HEK293 (cell line): ENCODE data around the gene ERMP1.

ENCODE experiments used
- CTCF ChIA-PET: fragments of 350-600 bp; formaldehyde crosslinking; extraction: SDS; loops from one replicate; lab custom pipeline; 2021; ENCODE audit warnings: antibody characterized with exemption; lab: Yijun Ruan, JAX
- POLR2A ChIA-PET: fragments of 300-600 bp; formaldehyde crosslinking; extraction: SDS; loops from one replicate; lab custom pipeline; 2020; ENCODE audit warnings: antibody characterized with exemption, inconsistent platforms; lab: Yijun Ruan, JAX
- H3K27ac ChIP-seq: fragments of 200-500 bp; sonication (Bioruptor generic); 2 replicates; pipeline ENCODE4 v1.5.1; 2014; ENCODE audit warnings: low read depth, low read length, control low read depth, inconsistent platforms; ENCODE audit errors: extremely low read depth
- H3K36me3 ChIP-seq, 2 experiments: fragments of 200-500 bp in 1 of 2; sonication (Bioruptor generic) in 1 of 2; 1 replicate in 1 of 2; 2 replicates in 1 of 2; pipeline ENCODE4 v1.5.1; 2014 to 2017; ENCODE audit warnings: inconsistent platforms in 2 of 2, low read length in 2 of 2; ENCODE audit not compliant: control insufficient read depth in 2 of 2, insufficient read depth in 1 of 2
- H3K4me1 ChIP-seq: fragments of 200-500 bp; sonication (Bioruptor generic); 2 replicates; pipeline ENCODE4 v1.5.1; 2014; ENCODE audit warnings: mild to moderate bottlenecking, low read length, inconsistent platforms; ENCODE audit not compliant: control insufficient read depth, insufficient read depth
- H3K4me3 ChIP-seq: 2 replicates; pipeline ENCODE4 v1.5.1; 2011; ENCODE audit warnings: low read depth, mild to moderate bottlenecking, control low read depth, low read length, moderate library complexity
- H3K9me3 ChIP-seq: fragments of 200-500 bp; sonication (Bioruptor generic); 2 replicates; pipeline ENCODE4 v1.5.1; 2014; ENCODE audit warnings: low read depth, low read length, inconsistent platforms; ENCODE audit not compliant: control insufficient read depth, insufficient read depth
- GLI4 ChIP-seq: fragments of 450-650 bp; formaldehyde crosslinking; IDR thresholded peaks from 2 replicates; pipeline ENCODE4 v1.5.1; 2016; ENCODE audit warnings: missing biosample characterization, missing genetic modification characterization
- GLIS2 ChIP-seq: fragments of 450-650 bp; formaldehyde crosslinking; IDR thresholded peaks from 2 replicates; pipeline ENCODE4 v1.5.1; 2016; ENCODE audit warnings: missing biosample characterization, missing genetic modification characterization
- KLF10 ChIP-seq: fragments of 450-650 bp; IDR thresholded peaks from 2 replicates; pipeline ENCODE4 v1.5.1; 2018; ENCODE audit warnings: missing biosample characterization, mild to moderate bottlenecking, missing genetic modification characterization
- KLF16 ChIP-seq: fragments of 450-650 bp; formaldehyde crosslinking; IDR thresholded peaks from 2 replicates; pipeline ENCODE4 v1.5.1; 2017; ENCODE audit warnings: missing biosample characterization, missing genetic modification characterization
- YY1 ChIP-seq: fragments of 450-650 bp; formaldehyde crosslinking; IDR thresholded peaks from 2 replicates; pipeline ENCODE4 v1.5.1; 2018; ENCODE audit warnings: missing biosample characterization, missing genetic modification characterization
- ZBTB1 ChIP-seq: fragments of 450-650 bp; formaldehyde crosslinking; IDR thresholded peaks from 2 replicates; pipeline ENCODE4 v1.5.1; 2016; ENCODE audit warnings: missing biosample characterization, missing genetic modification characterization
- ZBTB17 ChIP-seq: fragments of 450-650 bp; formaldehyde crosslinking; IDR thresholded peaks from 2 replicates; pipeline ENCODE4 v1.5.1; 2016; ENCODE audit warnings: missing biosample characterization, missing genetic modification characterization
- ZNF114 ChIP-seq: fragments of 450-650 bp; formaldehyde crosslinking; IDR thresholded peaks from 2 replicates; pipeline ENCODE4 v1.5.0; 2017; ENCODE audit warnings: missing biosample characterization, missing genetic modification characterization
- ZNF2 ChIP-seq: fragments of 450-650 bp; formaldehyde crosslinking; IDR thresholded peaks from 2 replicates; pipeline ENCODE4 v1.5.1; 2016; ENCODE audit warnings: missing biosample characterization, missing genetic modification characterization
- ZNF221 ChIP-seq: fragments of 450-650 bp; formaldehyde crosslinking; IDR thresholded peaks from 2 replicates; pipeline ENCODE4 v1.5.1; 2017; ENCODE audit warnings: missing biosample characterization, missing genetic modification characterization, borderline replicate concordance
- ZNF223 ChIP-seq: fragments of 450-650 bp; formaldehyde crosslinking; IDR thresholded peaks from 2 replicates; pipeline ENCODE4 v1.5.1; 2016; ENCODE audit warnings: missing biosample characterization, missing genetic modification characterization
- ZNF266 ChIP-seq: fragments of 450-650 bp; formaldehyde crosslinking; IDR thresholded peaks from 2 replicates; pipeline ENCODE4 v1.5.1; 2016; ENCODE audit warnings: missing biosample characterization, missing genetic modification characterization, low read depth
- ZNF311 ChIP-seq: fragments of 450-650 bp; formaldehyde crosslinking; IDR thresholded peaks from 2 replicates; pipeline ENCODE4 v1.5.1; 2017; ENCODE audit warnings: missing biosample characterization, missing genetic modification characterization, borderline replicate concordance
- ZNF341 ChIP-seq: fragments of 450-650 bp; formaldehyde crosslinking; IDR thresholded peaks from 2 replicates; pipeline ENCODE4; 2016; ENCODE audit warnings: low read depth, missing biosample characterization, missing genetic modification characterization
- ZNF394 ChIP-seq: fragments of 450-650 bp; formaldehyde crosslinking; IDR thresholded peaks from 2 replicates; pipeline ENCODE4 v1.5.1; 2016; ENCODE audit warnings: missing biosample characterization, missing genetic modification characterization, mild to moderate bottlenecking, moderate library complexity, borderline replicate concordance
- ZNF529 ChIP-seq: fragments of 450-650 bp; formaldehyde crosslinking; IDR thresholded peaks from 2 replicates; pipeline ENCODE4 v1.5.1; 2017; ENCODE audit warnings: missing genetic modification characterization, missing biosample characterization; ENCODE audit not compliant: insufficient replicate concordance
- ZNF585B ChIP-seq: fragments of 450-650 bp; formaldehyde crosslinking; IDR thresholded peaks from 2 replicates; pipeline ENCODE4 v1.5.1; 2016; ENCODE audit warnings: missing biosample characterization, missing genetic modification characterization
- ZNF660 ChIP-seq: fragments of 450-650 bp; IDR thresholded peaks from 2 replicates; pipeline ENCODE4 v1.5.1; 2018; ENCODE audit warnings: missing biosample characterization, mild to moderate bottlenecking, missing genetic modification characterization
- ZNF664 ChIP-seq: fragments of 450-650 bp; formaldehyde crosslinking; IDR thresholded peaks from 2 replicates; pipeline ENCODE4 v1.5.1; 2016; ENCODE audit warnings: missing biosample characterization, missing genetic modification characterization
- ZNF677 ChIP-seq: fragments of 450-650 bp; IDR thresholded peaks from 2 replicates; pipeline ENCODE4 v1.5.0; 2018; ENCODE audit warnings: missing biosample characterization, mild to moderate bottlenecking, missing genetic modification characterization, moderate library complexity
- ZNF707 ChIP-seq: fragments of 450-650 bp; formaldehyde crosslinking; IDR thresholded peaks from 2 replicates; pipeline ENCODE4 v1.5.1; 2016; ENCODE audit warnings: missing biosample characterization, missing genetic modification characterization
- ZNF830 ChIP-seq: fragments of 450-650 bp; IDR thresholded peaks from 2 replicates; pipeline ENCODE4 v1.5.0; 2018; ENCODE audit warnings: missing biosample characterization, missing genetic modification characterization, low read depth, mild to moderate bottlenecking, moderate library complexity
- ZSCAN23 ChIP-seq: fragments of 450-650 bp; formaldehyde crosslinking; IDR thresholded peaks from 2 replicates; pipeline ENCODE4 v1.5.1; 2016; ENCODE audit warnings: missing biosample characterization, missing genetic modification characterization
- ZSCAN30 ChIP-seq: fragments of 450-650 bp; IDR thresholded peaks from 2 replicates; pipeline ENCODE4 v1.5.1; 2018; ENCODE audit warnings: missing biosample characterization, mild to moderate bottlenecking, missing genetic modification characterization, moderate library complexity
- TF ChIP-seq, protein P1 (sequence below): fragments of 450-650 bp; formaldehyde crosslinking; IDR thresholded peaks from 2 replicates; pipeline ENCODE4 v1.5.1; 2016; ENCODE audit warnings: missing biosample characterization, missing genetic modification characterization
- TF ChIP-seq, protein P2 (sequence below): fragments of 450-650 bp; formaldehyde crosslinking; IDR thresholded peaks from 2 replicates; pipeline ENCODE4 v1.5.1; 2016; ENCODE audit warnings: missing biosample characterization, missing genetic modification characterization
- TF ChIP-seq, protein P3 (sequence below): fragments of 450-650 bp; IDR thresholded peaks from 2 replicates; pipeline ENCODE4 v1.5.1; 2018; ENCODE audit warnings: missing biosample characterization, missing genetic modification characterization
- TF ChIP-seq, protein P4 (sequence below): fragments of 450-650 bp; formaldehyde crosslinking; IDR thresholded peaks from 2 replicates; pipeline ENCODE4 v1.5.1; 2017; ENCODE audit warnings: missing biosample characterization, missing genetic modification characterization
- TF ChIP-seq, protein P5 (sequence below): fragments of 450-650 bp; formaldehyde crosslinking; IDR thresholded peaks from 2 replicates; pipeline ENCODE4 v1.5.1; 2016; ENCODE audit warnings: missing biosample characterization, missing genetic modification characterization

The ERMP1 gene

DNA sequence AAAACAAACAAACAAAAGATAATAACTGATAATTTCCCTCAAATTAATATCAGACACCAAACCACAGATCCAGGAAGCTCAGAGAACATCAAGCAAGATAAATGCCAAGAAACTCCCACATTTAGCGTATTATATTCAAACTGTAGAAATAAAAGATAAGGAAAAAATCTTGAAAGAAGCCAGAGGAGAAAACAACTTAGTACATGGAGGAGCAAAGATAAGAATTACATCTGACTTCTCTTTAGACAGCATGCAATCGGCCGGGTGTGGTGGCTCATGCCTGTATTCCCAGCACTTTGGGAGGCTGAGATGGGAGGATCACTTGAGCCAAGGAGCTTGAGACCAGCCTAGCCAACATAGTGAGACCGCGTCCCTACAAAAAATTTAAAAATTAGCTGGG lies 40.5 kb upstream of the ERMP1 start:
- POLR2A ChIA-PET: no interaction called here
- no peaks in the 10 kb centered on the region for H3K9me3 ChIP-seq
- H3K4me1 ChIP-seq: no peaks in the 10 kb centered on the region
- no peak overlapping the region for H3K4me3 ChIP-seq
- CTCF ChIA-PET: interaction anchor here (0.5 to 3.0 kb wide), 5 partner anchors 13 to 302 kb away, joined by 3 to 13 read pairs (median 3); partner anchors contain the start of gene ERMP1
- TF ChIP-seq ZNF221 (tag by site-specific recombination) (no peak), ZNF664 (tag by site-specific recombination) (no peak), ZNF585B (tag by site-specific recombination) (no peak), KLF10 (tag by site-specific recombination) (no peak), ZNF2 (tag by site-specific recombination) (no peak), ZNF529 (no peak), GLI4 (tag by site-specific recombination) (no peak), ZNF223 (no peak), YY1 (tag by site-specific recombination) (no peak), ZBTB1 (tag by site-specific recombination) (no peak), ZNF266 (tag by site-specific recombination) (no peak), ZNF341 (no peak), ZNF394 (tag by site-specific recombination) (no peak), ZNF677 (tag by site-specific recombination) (no peak), KLF16 (tag by site-specific recombination) (no peak), ZSCAN23 (tag by site-specific recombination) (no peak)
- TF ChIP-seq, protein P1, sequence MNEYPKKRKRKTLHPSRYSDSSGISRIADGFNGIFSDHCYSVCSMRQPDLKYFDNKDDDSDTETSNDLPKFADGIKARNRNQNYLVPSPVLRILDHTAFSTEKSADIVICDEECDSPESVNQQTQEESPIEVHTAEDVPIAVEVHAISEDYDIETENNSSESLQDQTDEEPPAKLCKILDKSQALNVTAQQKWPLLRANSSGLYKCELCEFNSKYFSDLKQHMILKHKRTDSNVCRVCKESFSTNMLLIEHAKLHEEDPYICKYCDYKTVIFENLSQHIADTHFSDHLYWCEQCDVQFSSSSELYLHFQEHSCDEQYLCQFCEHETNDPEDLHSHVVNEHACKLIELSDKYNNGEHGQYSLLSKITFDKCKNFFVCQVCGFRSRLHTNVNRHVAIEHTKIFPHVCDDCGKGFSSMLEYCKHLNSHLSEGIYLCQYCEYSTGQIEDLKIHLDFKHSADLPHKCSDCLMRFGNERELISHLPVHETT (tag by site-specific recombination): no peak
- TF ChIP-seq, protein P2, sequence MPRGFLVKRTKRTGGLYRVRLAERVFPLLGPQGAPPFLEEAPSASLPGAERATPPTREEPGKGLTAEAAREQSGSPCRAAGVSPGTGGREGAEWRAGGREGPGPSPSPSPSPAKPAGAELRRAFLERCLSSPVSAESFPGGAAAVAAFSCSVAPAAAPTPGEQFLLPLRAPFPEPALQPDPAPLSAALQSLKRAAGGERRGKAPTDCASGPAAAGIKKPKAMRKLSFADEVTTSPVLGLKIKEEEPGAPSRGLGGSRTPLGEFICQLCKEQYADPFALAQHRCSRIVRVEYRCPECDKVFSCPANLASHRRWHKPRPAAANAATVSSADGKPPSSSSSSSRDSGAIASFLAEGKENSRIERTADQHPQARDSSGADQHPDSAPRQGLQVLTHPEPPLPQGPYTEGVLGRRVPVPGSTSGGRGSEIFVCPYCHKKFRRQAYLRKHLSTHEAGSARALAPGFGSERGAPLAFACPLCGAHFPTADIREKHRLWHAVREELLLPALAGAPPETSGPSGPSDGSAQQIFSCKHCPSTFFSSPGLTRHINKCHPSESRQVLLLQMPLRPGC (tag by site-specific recombination): no peak
- TF ChIP-seq, protein P3, sequence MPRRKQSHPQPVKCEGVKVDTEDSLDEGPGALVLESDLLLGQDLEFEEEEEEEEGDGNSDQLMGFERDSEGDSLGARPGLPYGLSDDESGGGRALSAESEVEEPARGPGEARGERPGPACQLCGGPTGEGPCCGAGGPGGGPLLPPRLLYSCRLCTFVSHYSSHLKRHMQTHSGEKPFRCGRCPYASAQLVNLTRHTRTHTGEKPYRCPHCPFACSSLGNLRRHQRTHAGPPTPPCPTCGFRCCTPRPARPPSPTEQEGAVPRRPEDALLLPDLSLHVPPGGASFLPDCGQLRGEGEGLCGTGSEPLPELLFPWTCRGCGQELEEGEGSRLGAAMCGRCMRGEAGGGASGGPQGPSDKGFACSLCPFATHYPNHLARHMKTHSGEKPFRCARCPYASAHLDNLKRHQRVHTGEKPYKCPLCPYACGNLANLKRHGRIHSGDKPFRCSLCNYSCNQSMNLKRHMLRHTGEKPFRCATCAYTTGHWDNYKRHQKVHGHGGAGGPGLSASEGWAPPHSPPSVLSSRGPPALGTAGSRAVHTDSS (tag by site-specific recombination): no peak
- TF ChIP-seq, protein P4, sequence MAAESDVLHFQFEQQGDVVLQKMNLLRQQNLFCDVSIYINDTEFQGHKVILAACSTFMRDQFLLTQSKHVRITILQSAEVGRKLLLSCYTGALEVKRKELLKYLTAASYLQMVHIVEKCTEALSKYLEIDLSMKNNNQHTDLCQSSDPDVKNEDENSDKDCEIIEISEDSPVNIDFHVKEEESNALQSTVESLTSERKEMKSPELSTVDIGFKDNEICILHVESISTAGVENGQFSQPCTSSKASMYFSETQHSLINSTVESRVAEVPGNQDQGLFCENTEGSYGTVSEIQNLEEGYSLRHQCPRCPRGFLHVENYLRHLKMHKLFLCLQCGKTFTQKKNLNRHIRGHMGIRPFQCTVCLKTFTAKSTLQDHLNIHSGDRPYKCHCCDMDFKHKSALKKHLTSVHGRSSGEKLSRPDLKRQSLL (tag by site-specific recombination): no peak
- H3K36me3 ChIP-seq: no peaks in the 10 kb centered on the region
- no peak overlapping the region for H3K27ac ChIP-seq

DNA sequence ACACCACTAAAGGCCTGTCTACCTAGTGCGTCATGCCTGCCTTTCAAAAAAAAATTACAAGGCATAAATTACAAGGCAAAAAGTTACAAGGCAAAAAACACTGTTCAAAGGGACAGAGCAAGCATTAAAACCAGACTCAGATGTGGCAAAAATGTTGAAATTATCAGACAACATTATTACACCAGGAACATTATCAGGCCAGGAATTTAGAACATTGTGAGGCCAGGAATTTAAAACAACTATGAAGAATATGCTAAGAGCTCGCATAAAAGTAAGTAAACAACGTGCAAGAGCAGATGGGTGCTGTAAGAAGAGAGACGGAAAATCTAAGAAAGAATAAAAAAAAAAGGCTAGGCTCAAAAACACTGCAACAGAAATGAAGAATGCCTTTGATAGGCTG lies 39.6 kb upstream of the ERMP1 start:
- TF ChIP-seq ZNF677 (tag by site-specific recombination) (no peak), ZNF311 (no peak), ZNF114 (tag by site-specific recombination) (no peak), ZSCAN30 (tag by site-specific recombination) (no peak), GLIS2 (tag by site-specific recombination) (no peak), ZNF707 (tag by site-specific recombination) (no peak), ZNF660 (no peak), ZBTB17 (tag by site-specific recombination) (no peak), ZNF830 (tag by site-specific recombination) (no peak)
- TF ChIP-seq, protein P5, sequence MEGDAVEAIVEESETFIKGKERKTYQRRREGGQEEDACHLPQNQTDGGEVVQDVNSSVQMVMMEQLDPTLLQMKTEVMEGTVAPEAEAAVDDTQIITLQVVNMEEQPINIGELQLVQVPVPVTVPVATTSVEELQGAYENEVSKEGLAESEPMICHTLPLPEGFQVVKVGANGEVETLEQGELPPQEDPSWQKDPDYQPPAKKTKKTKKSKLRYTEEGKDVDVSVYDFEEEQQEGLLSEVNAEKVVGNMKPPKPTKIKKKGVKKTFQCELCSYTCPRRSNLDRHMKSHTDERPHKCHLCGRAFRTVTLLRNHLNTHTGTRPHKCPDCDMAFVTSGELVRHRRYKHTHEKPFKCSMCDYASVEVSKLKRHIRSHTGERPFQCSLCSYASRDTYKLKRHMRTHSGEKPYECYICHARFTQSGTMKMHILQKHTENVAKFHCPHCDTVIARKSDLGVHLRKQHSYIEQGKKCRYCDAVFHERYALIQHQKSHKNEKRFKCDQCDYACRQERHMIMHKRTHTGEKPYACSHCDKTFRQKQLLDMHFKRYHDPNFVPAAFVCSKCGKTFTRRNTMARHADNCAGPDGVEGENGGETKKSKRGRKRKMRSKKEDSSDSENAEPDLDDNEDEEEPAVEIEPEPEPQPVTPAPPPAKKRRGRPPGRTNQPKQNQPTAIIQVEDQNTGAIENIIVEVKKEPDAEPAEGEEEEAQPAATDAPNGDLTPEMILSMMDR (tag by site-specific recombination): no peak
- no peaks in the 10 kb centered on the region for H3K4me1 ChIP-seq
- H3K27ac ChIP-seq: no peak overlapping the region
- H3K9me3 ChIP-seq: no peaks in the 10 kb centered on the region
- H3K4me3 ChIP-seq: no peak overlapping the region
- CTCF ChIA-PET: interaction anchor here (1.1 to 3.0 kb wide), 2 partner anchors 14 to 182 kb away, joined by 3 to 13 read pairs; no protein-coding TSS in a partner anchor
- H3K36me3 ChIP-seq: no peaks in the 10 kb centered on the region
- POLR2A ChIA-PET: no interaction called here
